ENCODE data around the gene XYLT1. TPM values are rescaled to one million over a fixed set of nuclear protein-coding genes. Genes with fewer than 3 reads are reported as not detected.
A peak's percentile ranks its signal among the peaks of the same experiment; 100 is the strongest.

The XYLT1 gene
- total RNA-seq, 1 experiment from 2014 or later, result 14.5 TPM

DNA sequence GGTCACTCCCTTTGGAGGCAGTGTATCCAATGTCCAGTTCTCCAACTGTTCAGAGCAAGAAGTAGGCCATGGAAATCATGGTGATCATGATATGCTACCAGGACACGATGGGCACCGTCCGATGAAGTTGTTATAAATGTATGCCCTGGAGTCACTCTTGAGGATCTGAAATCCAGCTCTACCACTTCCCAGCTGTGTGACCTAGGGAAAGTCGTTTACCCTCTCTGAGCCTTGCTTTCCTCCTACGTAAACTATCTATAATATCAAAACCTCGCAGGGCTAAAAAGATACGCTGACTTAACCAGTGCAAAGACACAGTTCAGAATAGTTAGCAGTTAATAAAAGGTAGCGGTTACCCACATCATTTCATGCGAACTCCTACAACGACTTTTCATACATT lies 194.2 kb downstream of the XYLT1 start:
- Histone ChIP-seq H3K9me3 (ENCODE audit: control insufficient read depth, low read depth, low read length) (no peaks in the 10 kb centered on the region), H3K23ac (ENCODE audit: insufficient read length, low read depth, low read length) (no peak overlapping the region), H3T11ph (ENCODE audit: low read length) (no peak overlapping the region), H3K79me2 (ENCODE audit: insufficient read depth, low read length) (no peaks in the 10 kb centered on the region), H3K9ac (ENCODE audit: extremely low read depth, insufficient read length, low read length) (no peak overlapping the region), H4K20me1 (ENCODE audit: control insufficient read depth, insufficient read depth, insufficient read length) (no peaks in the 10 kb centered on the region), H4K91ac (ENCODE audit: insufficient read length, low read depth, low read length) (no peak overlapping the region), H3K79me1 (ENCODE audit: insufficient read depth, low read depth, low read length, poor library complexity, severe bottlenecking) (no peaks in the 10 kb centered on the region), H2BK5ac (ENCODE audit: insufficient read length, low read length) (no peak overlapping the region), H3K23me2 (ENCODE audit: insufficient read length, low read depth, low read length, poor library complexity, severe bottlenecking) (no peaks in the 10 kb centered on the region), H2BK15ac (ENCODE audit: low read depth, low read length) (no peak overlapping the region), H4K5ac (ENCODE audit: insufficient read length, low read depth, low read length) (no peak overlapping the region), H3K27me3 (ENCODE audit: insufficient read depth, low read length) (no peaks in the 10 kb centered on the region), H2BK12ac (ENCODE audit: insufficient read length, low read depth, low read length) (no peak overlapping the region), H3K4me1 (ENCODE audit: insufficient read depth, low read length) (no peaks in the 10 kb centered on the region), H2BK20ac (ENCODE audit: low read depth, low read length, poor library complexity, severe bottlenecking) (no peak overlapping the region), H3K4me2 (ENCODE audit: insufficient read depth, insufficient read length, low read length) (no peak overlapping the region), H3K14ac (ENCODE audit: insufficient read depth, low read length) (no peak overlapping the region), H2AFZ (ENCODE audit: low read length) (no peak overlapping the region), H3K56ac (ENCODE audit: insufficient read length, low read depth, low read length) (no peak overlapping the region), H4K8ac (replicated peaks; ENCODE audit: insufficient read length, low read depth, low read length) (no peak overlapping the region), H2AK5ac (ENCODE audit: insufficient read length, low read length) (no peak overlapping the region), H3K18ac (ENCODE audit: insufficient read length, low read depth, low read length) (no peak overlapping the region), H3K4ac (ENCODE audit: low read depth, low read length) (no peak overlapping the region), H3K27ac (ENCODE audit: insufficient read length, low read depth, low read length) (no peak overlapping the region), H2BK120ac (ENCODE audit: low read depth, low read length, poor library complexity, severe bottlenecking) (no peak overlapping the region)
- TF ChIP-seq, protein P1, sequence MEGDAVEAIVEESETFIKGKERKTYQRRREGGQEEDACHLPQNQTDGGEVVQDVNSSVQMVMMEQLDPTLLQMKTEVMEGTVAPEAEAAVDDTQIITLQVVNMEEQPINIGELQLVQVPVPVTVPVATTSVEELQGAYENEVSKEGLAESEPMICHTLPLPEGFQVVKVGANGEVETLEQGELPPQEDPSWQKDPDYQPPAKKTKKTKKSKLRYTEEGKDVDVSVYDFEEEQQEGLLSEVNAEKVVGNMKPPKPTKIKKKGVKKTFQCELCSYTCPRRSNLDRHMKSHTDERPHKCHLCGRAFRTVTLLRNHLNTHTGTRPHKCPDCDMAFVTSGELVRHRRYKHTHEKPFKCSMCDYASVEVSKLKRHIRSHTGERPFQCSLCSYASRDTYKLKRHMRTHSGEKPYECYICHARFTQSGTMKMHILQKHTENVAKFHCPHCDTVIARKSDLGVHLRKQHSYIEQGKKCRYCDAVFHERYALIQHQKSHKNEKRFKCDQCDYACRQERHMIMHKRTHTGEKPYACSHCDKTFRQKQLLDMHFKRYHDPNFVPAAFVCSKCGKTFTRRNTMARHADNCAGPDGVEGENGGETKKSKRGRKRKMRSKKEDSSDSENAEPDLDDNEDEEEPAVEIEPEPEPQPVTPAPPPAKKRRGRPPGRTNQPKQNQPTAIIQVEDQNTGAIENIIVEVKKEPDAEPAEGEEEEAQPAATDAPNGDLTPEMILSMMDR (conservative IDR thresholded peaks at IDR 0.05), result no peak
- DNase-seq, result no peak
- no CpG with 5 or more reads among the region's 10 CpGs for WGBS (ENCODE audit: extremely low coverage, insufficient read length, low lambda C conversion rate)
- no peak overlapping the region for H3K4me3 Mint-ChIP-seq
- no peaks in the 10 kb centered on the region for H3K27me3 Mint-ChIP-seq (ENCODE audit: low read depth)
- no peaks in the 10 kb centered on the region for H3K9me3 Mint-ChIP-seq
- peaks cover 0 to 2% (median 0%) of the 10 kb centered on the region in 3 experiments; a peak in 1 of 7 replicates for H3K36me3 Mint-ChIP-seq (ENCODE audit: insufficient read depth in 1 of 3, low read depth in 3 of 3)
- H3K27ac Mint-ChIP-seq, result peak overlapping the region in 1 of 3 experiments; percentile 55; a peak in 1 of 7 replicates
- H3K4me1 Mint-ChIP-seq, result peaks cover 28% of the 10 kb centered on the region in 2 experiments

Data from H9 (cell line).